Colonic mucosa (tissue), 4 donors: Measurements from ENCODE around the gene CLDN6. TPM values are rescaled to one million over a fixed set of nuclear protein-coding genes. Genes with fewer than 3 reads are reported as not detected.

Experiments used
- DNase-seq: peaks from one replicate; pipeline ENCODE4 v3.0.0-alpha.2; 2020
- H3K27ac ChIP-seq: fragments of 200-600 bp; one replicate; pipeline ENCODE4 v1.8.0; 2021
- H3K27me3 ChIP-seq: fragments of 200-600 bp; one replicate; pipeline ENCODE4 v1.8.0; 2021
- H3K36me3 ChIP-seq: fragments of 200-600 bp; one replicate; pipeline ENCODE4 v1.8.0; 2021
- H3K4me1 ChIP-seq: fragments of 200-600 bp; one replicate; pipeline ENCODE4 v1.8.0; 2021; ENCODE audit warnings: mild to moderate bottlenecking
- H3K4me3 ChIP-seq: fragments of 200-600 bp; one replicate; pipeline ENCODE4 v1.8.0; 2021
- H3K9ac ChIP-seq, 2 donors: one replicate each; pipeline ENCODE4 v1.7.0; 2013; ENCODE audit warnings: control low read depth in 2 of 2, low read depth in 2 of 2, low read length in 2 of 2
- H3K9me3 ChIP-seq: fragments of 200-600 bp; one replicate; pipeline ENCODE4 v1.8.0; 2021
- CTCF ChIP-seq: fragments of 200-600 bp; IDR thresholded peaks from one replicate; pipeline ENCODE4 v1.8.0; 2022; ENCODE audit warnings: antibody characterized with exemption, mild to moderate bottlenecking
- intact Hi-C: fragments of 100-400 bp; cut with DNase I; formaldehyde crosslinking; loops from one replicate; pipeline ENCODE4 v1.14.1; 2022
- total RNA-seq, 2 donors: library from RNA; stranded (reverse); fragmentation: NEBNext Ultra II Directional in 1 of 2; extraction: Animal tissue kit (Norgen Biotek cat#: 25700) in 1 of 2; gene quantifications; one replicate each; pipeline ENCODE4 v1.2.1, GENCODE V29; 2021
- donor health status: healthy.
- donor health status: DM: no; HTN: no; CAD: no.
- donor health status: DM: no; HTN: no; CAD: no.

The CLDN6 gene
- total RNA-seq, 2 donors from 2014 or later: 1.2 TPM; not detected in 1

GRCh38 chr16:2969545-2970521 lies 48.1 kb downstream of the CLDN6 start:
- H3K36me3 ChIP-seq: no peaks in the 10 kb centered on the region
- DNase-seq: peak; percentile 73
- intact Hi-C loops: no loop called here
- H3K9ac ChIP-seq: peak overlapping the region; percentile 76 to 89
- H3K9me3 ChIP-seq: no peaks in the 10 kb centered on the region
- TF ChIP-seq CTCF: peak; percentile 42
- peaks cover 20% of the 10 kb centered on the region for H3K4me1 ChIP-seq
- H3K4me3 ChIP-seq: peak overlapping the region; percentile 84
- H3K27me3 ChIP-seq: peaks cover 29% of the 10 kb centered on the region
- peak overlapping the region; percentile 44 for H3K27ac ChIP-seq

GRCh38 chr16:2968738-2969544 lies 49.0 kb downstream of the CLDN6 start, which contains the start of gene PAQR4:
PAQR4 (plus strand) TSS chr16:2969348; CDS start chr16:2969675, 327 bp downstream.
- H3K27ac ChIP-seq: peak within 1 kb of the TSS; percentile 44
- peak; percentile 89 for DNase-seq
- peak within 1 kb of the TSS; percentile 76 to 89 for H3K9ac ChIP-seq
- no peak for TF ChIP-seq CTCF
- H3K36me3 ChIP-seq: no peaks in the 10 kb centered on the region
- peak within 1 kb of the TSS; percentile 84 for H3K4me3 ChIP-seq
- intact Hi-C loops: no loop called here
- H3K9me3 ChIP-seq: no peaks in the 10 kb centered on the region
- H3K4me1 ChIP-seq: peaks cover 29% of the 10 kb centered on the region
- peaks cover 38% of the 10 kb centered on the region for H3K27me3 ChIP-seq

- intact Hi-C loops: no loop called here
- peaks cover 34% of the 10 kb centered on the region for H3K4me1 ChIP-seq
- no peaks in the 10 kb centered on the region for H3K36me3 ChIP-seq
- peak overlapping the region; percentile 26 to 38 for H3K9ac ChIP-seq
- no peak for TF ChIP-seq CTCF
- H3K27me3 ChIP-seq: peaks cover 44% of the 10 kb centered on the region
- H3K27ac ChIP-seq: peak overlapping the region; percentile 44
- peak overlapping the region; percentile 84 for H3K4me3 ChIP-seq
- peak; percentile 72 for DNase-seq
- H3K9me3 ChIP-seq: no peaks in the 10 kb centered on the region
These were observed 49.6 kb downstream of the CLDN6 start for GRCh38 chr16:2968368-2968737.

GRCh38 chr16:2967721-2968161 lies 50.2 kb downstream of the CLDN6 start:
- peaks cover 37% of the 10 kb centered on the region for H3K4me1 ChIP-seq
- TF ChIP-seq CTCF: no peak
- H3K9ac ChIP-seq: peak overlapping the region in 1 of 2 donors; percentile 24
- intact Hi-C loops: no loop called here
- no peak for DNase-seq
- H3K9me3 ChIP-seq: no peaks in the 10 kb centered on the region
- H3K27me3 ChIP-seq: peaks cover 50% of the 10 kb centered on the region
- H3K27ac ChIP-seq: no peak overlapping the region
- no peak overlapping the region for H3K4me3 ChIP-seq
- H3K36me3 ChIP-seq: no peaks in the 10 kb centered on the region

- DNase-seq: no peak
- H3K4me1 ChIP-seq: peaks cover 37% of the 10 kb centered on the region
- no peak overlapping the region for H3K27ac ChIP-seq
- H3K9ac ChIP-seq: peak overlapping the region in 1 of 2 donors; percentile 8
- H3K36me3 ChIP-seq: no peaks in the 10 kb centered on the region
- intact Hi-C loops: no loop called here
- H3K9me3 ChIP-seq: no peaks in the 10 kb centered on the region
- TF ChIP-seq CTCF: no peak
- H3K4me3 ChIP-seq: peak overlapping the region; percentile 22
- peaks cover 55% of the 10 kb centered on the region for H3K27me3 ChIP-seq
These were observed 50.8 kb downstream of the CLDN6 start for GRCh38 chr16:2967211-2967631.
